D721Med (cell line): ENCODE results near the gene PLAC1.

Experiments
- DNase-seq: peaks from one replicate; pipeline ENCODE4 v3.0.0; 2011; ENCODE audit warnings: low spot score; ENCODE audit not compliant: insufficient read length
- FAIRE-seq: peaks from 2 replicates; lab custom pipeline; 2011; peaks lifted over from hg19 to GRCh38; lab: Jason Lieb, UNC
- TF ChIP-seq, protein P1 (sequence below): IDR thresholded peaks from 2 replicates; pipeline ENCODE4 v1.5.1; 2012; ENCODE audit warnings: mild to moderate bottlenecking, control low read depth; ENCODE audit not compliant: insufficient read depth; ENCODE audit errors: missing control alignments

The PLAC1 gene

DNA sequence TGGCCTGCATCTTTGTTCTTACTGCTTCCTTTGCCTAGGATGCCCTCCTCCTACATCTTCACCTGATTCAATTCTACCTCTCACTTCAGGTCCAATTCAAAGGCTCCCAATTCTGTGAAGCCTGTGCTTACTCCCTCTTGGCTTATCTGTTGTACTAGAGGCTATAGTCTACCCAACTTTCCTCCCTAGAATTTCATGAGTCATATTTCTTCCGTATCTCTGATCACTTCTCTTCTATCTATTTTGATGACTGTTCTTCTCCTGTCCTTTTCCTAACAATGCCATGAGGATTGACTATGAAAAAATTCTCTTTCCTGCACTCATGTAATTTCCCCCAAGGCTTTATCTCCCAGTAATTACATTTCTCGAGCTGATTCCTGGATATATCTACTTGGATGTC is 96.3 kb downstream of the PLAC1 start:
- no peak for DNase-seq
- no peak for FAIRE-seq
- TF ChIP-seq, protein P1, sequence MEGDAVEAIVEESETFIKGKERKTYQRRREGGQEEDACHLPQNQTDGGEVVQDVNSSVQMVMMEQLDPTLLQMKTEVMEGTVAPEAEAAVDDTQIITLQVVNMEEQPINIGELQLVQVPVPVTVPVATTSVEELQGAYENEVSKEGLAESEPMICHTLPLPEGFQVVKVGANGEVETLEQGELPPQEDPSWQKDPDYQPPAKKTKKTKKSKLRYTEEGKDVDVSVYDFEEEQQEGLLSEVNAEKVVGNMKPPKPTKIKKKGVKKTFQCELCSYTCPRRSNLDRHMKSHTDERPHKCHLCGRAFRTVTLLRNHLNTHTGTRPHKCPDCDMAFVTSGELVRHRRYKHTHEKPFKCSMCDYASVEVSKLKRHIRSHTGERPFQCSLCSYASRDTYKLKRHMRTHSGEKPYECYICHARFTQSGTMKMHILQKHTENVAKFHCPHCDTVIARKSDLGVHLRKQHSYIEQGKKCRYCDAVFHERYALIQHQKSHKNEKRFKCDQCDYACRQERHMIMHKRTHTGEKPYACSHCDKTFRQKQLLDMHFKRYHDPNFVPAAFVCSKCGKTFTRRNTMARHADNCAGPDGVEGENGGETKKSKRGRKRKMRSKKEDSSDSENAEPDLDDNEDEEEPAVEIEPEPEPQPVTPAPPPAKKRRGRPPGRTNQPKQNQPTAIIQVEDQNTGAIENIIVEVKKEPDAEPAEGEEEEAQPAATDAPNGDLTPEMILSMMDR = no peak

DNA sequence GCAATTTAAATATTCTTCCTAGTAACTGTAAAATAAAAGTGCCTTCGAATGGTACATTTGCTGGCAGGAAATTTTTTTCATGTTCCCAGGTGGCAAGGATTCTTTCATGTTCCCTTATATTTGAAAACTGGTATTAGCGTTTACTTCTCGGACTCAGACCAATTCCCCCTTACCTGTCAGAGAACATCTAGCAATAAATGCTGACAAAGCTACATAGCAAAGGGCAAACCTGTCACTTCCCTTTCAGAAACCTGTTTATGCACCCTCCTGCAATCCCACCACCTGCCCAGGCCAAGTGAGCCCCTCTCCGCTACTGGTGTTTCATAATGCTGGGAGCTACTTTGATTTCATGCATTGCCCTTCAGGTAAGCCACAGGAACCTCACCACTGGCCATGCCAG is 100.1 kb downstream of the PLAC1 start:
- FAIRE-seq (no peak), DNase-seq (no peak)

DNA sequence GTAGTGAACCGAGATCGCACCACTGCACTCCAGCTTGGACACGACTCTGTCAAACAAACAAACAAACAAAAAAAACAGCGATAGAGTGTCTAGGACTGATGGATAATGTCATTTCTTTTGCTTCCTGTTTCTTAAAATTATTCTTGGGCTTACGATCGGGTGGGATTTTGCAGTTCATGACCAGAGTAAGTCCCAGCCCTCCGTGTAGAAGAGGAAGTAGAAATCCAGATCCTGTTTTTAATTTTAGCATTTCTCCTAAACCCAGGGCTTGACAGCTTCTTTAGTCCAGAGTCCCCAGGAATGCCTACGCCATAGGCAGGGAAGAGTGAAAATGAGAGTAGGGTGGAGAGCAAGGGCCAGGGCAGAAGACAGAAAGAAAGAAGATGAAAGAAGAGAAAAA is 104.0 kb downstream of the PLAC1 start:
- DNase-seq = no peak
- FAIRE-seq = no peak

More for the DNA sequence above, 100.1 kb downstream of the PLAC1 start:
- TF ChIP-seq, protein P1 = no peak

DNA sequence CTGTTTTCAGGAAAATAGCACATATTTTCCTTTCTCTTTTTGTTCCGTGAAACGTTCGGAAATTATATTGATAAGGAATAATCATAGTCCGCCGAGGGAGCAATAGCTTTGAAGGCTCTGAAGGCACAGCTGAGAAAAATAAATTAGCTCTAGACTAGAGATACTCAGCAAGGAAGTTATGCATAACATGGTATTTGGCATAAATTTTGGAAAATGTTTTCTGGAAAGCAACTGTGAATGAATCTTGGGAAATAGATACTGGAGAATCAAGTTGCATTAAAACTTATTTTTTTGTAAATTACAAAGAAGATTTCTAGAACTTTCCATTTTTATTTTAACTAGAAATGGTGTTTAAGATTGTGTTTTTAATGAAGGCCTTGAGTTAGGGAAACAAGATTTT is 105.9 kb downstream of the PLAC1 start:
- no peak for DNase-seq

More for the DNA sequence above, 104.0 kb downstream of the PLAC1 start:
- TF ChIP-seq, protein P1 = no peak

DNA sequence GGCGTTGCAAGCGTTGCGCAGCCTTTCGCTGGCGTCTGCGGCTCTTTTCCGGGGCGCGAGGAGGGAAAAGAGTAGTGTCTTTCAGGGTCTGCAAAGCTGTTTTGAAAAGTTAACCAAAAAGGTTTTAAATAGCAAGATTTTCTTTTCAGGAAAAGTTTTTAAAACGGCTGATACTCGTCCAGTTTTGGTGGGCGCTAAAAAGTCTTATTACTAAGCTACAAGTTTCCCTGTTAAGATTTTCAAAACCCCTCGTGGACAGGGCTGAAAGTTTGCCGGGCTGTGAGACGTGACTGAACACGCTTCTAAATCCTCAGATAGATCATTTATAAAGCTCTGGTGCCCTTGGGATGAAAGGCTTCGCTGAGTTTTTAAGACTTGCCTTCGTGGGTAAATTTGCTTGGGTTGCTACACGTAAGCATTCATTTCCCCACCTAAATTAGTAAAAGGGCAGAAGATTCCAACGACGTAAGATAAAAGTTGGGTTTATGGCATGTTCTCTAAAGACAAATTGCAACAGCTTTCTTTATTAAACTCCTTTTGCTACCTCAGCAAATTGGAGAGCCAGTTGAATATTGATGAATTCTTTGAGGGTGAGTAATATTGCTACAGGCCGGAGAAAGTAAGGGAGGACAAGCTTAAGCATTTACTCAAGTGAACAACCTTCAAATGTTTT is 106.8 kb downstream of the PLAC1 start:
- FAIRE-seq (no peak), DNase-seq (no peak)

More for the DNA sequence above, 105.9 kb downstream of the PLAC1 start:
- TF ChIP-seq, protein P1 = no peak
- FAIRE-seq = no peak

DNA sequence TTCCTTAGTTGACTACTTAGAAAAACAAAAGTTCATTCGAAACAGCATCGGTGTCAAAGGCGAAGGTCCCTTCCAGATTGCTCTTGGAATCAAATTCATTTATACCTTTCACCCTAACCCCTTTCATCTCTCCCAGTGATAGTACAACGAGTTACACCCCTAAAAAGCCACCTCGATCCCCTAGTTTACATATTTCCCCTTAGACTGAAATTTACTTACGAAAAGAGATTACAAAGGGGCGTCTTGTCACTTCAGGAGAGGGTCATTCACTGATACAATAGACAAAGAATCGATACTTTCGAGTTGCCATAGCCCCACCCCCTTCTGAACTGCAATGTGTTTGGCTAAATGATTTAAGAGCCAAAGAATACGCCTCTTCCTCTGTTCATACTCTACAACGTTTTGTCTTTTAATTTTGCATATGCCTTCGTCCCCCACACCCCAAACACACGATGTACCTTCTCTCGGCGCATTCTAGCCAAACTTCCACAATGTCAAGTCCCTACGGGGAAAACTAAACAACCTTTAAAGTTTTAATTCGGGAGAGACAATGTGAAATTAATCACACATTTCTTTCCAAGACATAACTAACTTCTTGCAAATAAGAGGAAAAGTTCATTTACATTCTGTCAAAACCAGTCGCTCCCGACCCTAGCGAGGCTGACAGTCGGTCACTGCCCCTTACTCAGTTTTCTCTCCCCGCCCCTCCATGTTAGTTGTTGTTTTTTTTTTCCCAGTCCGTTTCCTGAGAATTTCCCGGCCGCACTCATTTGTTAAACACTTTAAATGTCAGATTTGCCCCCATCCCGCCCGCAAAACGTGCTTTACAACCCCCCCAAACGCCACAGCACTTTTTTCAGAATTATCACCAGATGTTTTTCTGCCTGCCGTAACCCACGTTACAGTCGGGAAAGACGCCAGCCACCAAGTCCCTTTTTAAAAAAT is 109.7 kb downstream of the PLAC1 start:
- DNase-seq = no peak
- TF ChIP-seq, protein P1 = no peak
- no peak for FAIRE-seq

More for the DNA sequence above, 106.8 kb downstream of the PLAC1 start:
- TF ChIP-seq, protein P1 = no peak
